C1 segment of cervical spinal cord (tissue), 14 donors: ENCODE data around the gene EIF2S3.
A peak's percentile ranks its signal among the peaks of the same experiment; 100 is the strongest.
"Not testable (repeated sequence)": the region's sequence is repeated elsewhere in the genome, so short reads cannot be mapped to it uniquely, and the experiment has no call there.

ENCODE experiments used
- DNase-seq, 14 donors: peaks; one replicate each; lab custom pipeline; 2025; lab: John Stamatoyannopoulos, UW

The EIF2S3 gene

DNA sequence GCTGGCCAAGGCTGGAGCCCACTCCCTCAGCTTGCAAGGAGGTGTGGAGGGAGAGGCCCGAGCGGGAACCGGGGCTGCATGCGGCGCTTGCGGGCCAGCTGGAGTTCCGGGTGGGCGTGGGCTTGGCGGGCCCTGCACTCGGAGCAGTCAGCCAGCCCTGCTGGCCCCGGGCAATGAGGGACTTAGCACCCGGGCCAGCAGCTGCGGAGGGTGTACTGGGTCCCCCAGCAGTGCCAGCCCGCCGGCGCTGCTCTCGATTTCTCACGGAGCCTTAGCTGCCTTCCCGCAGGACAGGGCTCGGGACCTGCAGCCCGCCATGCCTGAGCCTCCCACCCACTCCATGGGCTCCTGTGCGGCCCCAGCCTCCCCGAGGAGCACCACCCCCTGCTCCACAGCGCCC, 5.1 kb upstream of the EIF2S3 start:
- not testable (repeated sequence) for DNase-seq

DNA sequence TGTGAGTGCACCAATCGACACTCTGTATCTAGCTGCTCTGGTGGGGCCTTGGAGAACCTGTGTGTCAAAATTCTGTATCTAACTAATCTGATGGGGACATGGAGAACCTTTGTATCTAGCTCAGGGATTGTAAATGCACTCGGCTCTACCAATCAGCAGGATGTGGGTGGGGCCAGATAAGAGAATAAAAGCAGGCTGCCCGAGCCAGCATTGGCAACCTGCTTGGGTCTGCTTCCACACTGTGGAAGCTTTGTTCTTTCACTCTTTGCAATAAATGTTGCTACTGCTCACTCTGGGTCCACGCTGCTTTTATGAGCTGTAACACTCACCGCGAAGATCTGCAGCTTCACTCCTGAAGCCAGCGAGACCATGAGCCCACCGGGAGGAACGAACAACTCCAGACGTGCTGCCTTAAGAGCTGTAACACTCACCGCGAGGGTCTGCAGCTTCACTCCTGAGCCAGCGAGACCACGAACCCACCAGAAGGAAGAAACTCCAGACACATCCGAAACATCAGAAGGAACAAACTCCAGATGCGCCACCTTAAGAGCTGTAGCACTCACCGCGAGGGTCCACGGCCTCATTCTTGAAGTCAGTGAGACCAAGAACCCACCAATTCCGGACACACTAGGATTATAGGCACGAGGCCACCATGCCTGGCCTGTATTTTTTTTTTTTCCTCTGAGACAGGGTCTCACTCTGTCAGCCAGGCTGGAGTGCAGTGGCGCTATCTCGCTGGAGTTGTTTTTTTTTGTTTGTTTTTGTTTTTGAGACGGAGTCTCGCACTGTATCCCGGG, 4.0 kb upstream of the EIF2S3 start:
- DNase-seq = not testable (repeated sequence)

DNA sequence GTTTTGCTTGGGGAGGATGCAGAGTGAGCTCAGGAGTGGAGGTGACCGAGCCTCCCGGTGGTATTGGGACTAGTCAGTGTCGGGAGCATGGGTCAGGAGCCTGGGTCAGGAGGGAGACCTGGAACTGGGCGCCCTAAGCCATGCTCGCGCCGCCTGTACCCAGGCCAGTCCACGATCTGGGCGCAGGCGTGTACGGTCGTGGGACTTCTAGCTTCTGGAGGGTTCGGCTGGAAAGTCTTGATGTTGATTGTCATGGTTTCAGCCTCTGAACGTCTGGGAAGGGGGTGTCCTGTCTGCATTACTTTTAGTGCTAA, 244 bp downstream of the EIF2S3 start:
- no peak for DNase-seq

DNA sequence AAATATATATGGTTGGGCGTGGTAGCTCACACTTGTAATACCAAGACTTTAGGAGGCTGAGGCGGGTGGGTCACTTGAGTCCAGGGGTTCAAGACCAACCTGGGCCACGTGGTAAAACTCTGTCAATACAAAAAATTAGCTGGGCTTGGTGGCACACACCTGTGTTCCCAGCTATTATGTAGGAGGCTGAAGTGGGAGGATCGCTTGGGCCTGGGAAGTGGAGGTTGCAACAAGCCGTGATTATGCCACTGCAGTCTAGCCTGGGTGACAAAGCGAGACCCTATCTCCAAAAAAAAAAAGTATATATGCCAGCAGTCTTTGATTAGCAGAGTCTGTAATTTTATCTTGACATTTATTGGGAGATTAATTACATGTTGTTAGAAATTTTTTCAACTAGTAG, 8.7 kb downstream of the EIF2S3 start:
- DNase-seq = no peak

DNA sequence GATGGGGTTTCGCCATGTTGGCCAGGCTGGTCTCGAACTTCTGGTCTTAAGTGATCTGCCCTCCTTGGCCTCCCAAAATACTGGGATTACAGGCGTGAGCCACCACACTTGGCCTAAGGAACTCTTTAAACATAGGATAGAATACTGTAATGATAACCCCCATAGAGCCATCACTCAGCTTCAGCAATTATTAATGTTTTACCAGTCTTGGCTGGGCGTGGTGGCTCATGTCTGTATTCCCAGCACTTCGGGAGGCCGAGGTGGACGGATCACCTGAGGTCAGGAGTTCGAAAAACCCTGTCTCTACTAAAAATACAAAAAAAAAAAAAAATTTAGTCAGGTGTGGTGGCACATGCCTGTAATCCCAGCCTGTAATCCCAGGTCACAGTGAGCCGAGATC, 15.1 kb downstream of the EIF2S3 start:
- DNase-seq = no peak

DNA sequence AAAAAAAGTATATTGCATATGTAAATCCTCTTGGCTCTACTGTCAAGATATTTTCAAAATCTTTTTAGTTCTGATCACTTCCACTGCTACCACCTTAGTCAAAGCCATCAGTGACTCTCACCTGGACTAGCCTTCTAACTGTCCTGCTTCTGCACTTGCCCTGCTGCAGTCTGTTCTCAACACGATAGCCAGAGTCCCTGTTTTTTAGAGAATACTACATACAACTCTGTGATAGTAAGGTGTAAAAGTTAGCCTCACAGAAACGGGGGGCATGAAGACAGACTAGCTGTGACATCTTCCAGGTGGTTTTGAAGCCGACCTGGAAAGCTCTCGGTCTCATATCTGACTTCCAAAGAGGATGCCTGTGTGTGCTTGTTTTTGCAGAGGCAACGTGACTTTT, 24.7 kb downstream of the EIF2S3 start:
- DNase-seq = no peak

DNA sequence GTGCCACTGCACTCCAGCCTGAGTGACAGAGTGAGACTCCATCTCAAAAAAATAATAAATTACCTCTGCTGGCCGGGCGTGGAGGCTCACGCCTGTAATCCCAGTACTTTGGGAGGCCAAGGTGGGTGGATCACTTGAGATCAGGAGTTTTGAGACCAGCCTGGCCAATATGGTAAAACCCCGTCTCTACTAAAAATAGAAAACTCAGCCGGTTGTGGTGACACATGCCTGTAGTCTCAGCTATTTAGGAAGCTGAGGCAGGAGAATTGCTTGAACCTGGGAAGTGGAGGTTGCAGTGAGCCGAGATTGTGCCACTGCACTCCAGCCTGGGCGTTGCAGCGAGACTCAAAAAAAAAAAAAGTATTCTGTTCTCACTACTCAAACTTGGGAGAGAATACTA, 25.5 kb downstream of the EIF2S3 start:
- DNase-seq = not testable (repeated sequence)

DNA sequence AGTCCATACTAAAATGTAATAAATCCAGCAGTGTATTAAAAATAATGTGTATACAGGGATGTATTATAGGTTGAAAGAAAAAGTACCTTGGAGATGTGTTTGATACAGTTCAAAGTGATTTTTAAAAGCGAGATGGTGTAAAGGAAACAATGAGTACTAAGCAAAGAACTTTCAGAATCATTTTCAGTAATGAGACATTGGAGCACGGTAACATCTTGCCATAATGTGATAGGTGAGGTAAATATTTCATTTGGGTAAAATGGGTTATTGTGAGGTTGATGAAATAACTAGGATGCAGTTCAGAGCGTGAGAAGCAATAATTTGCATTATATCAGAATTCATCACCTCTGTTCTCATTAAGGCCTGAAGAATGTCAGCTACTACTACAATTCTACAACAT, 25.9 kb downstream of the EIF2S3 start:
- no peak for DNase-seq

DNA sequence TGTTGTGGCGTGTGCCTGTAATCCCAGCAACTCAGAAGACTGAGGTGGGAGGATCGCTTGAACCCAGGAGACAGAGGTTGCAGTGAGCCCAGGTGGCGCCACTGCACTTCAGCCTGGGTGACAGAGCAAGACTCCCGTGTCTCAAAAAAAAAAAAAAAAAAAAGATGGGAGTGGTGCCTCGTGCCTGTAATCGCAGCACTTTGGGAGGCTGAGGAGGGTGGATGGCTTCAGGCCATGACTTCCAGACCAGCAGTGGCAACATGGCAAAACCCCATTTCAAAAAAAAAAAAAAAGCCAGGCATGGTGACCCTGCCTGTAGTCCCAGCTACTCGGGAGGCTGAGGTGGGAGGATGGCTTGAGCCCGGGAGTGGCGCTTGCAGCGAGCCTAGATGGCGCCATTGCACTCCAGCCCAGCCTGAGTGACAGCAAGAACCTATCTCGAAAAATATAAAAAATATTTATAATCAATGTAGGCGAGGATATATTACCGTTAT, 27.0 kb downstream of the EIF2S3 start:
- peak in 5 of 14 donors; percentile 0 to 7 (median 2) for DNase-seq

DNA sequence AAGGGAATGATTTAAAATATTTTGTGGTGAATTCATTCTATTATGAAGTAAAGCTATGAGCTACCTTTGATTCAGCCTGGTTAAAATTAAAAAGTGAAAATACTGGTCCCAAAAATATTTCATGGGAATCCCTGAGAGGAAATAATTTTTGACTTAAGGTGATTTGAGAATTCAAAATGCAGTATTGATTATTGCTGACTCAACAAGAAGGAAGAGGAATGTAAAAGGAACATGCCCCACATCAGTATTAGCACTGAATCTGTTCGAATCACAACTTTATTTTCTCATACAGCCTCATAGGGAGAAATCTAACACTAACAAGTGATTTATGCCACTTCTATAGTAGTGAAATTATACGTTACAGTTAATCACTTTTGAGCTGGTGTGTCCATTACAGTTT, 27.7 kb downstream of the EIF2S3 start:
- no peak for DNase-seq

DNA sequence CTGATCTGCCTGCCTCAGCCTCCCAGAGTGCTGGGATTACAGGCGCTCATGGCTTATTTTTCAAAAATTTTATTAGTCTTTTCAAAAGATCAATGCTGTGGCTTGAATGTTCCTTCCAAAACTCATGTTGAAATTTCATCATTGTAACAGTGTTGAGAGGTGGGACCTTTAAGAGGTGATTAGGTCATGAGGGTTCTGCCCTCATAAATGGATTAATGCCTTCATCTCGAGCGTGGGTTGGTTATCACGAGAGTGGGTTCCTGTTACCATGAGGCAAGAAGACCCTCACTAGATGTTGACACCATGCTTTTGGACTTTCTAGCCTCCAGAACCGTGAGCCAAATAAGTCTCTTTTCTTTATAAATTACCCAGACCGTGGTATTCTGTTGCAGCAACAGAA, 30.3 kb downstream of the EIF2S3 start:
- no peak for DNase-seq

DNA sequence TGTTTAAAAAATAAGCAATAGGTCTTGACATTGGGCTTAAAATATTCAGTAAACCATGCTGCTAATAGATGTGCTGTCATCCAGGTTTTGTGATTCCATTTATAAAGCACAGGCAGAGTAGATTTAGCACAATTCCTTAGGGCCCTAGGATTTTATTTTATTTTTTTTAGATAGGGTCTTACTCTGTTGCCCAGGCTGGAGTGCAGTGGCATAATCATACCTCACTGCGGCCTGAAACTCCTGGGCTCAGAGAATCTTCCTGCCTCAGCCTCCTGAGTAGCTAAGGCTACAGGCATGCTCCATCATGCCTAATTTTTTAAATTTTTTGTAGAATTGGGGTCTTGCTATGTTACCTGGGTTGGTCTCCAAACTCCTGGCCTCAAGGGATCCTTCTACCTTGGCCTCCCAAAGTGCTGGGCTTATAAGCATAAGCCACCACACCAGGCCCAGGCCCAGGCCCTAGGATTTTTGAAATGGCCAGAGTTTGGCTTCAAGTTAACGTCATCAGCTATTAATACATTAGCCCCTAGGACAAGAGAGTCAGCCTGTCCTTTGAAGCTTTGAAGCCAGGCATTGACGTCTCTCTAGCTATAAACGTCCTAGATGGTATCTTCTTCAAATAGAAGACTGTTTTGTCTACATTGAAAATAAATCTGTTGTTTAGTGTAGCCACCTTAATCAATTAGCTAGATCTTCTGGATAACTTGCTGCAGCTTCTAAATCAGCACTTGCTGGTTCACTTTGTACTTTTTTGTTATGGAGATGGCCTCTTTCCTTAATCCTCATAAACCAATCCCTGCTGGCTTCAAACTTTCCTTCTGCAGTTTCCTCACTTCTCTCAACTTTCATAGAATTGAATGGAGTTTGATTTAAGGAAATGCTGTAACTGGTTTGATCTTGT, 35.8 kb downstream of the EIF2S3 start:
- DNase-seq = no peak

DNA sequence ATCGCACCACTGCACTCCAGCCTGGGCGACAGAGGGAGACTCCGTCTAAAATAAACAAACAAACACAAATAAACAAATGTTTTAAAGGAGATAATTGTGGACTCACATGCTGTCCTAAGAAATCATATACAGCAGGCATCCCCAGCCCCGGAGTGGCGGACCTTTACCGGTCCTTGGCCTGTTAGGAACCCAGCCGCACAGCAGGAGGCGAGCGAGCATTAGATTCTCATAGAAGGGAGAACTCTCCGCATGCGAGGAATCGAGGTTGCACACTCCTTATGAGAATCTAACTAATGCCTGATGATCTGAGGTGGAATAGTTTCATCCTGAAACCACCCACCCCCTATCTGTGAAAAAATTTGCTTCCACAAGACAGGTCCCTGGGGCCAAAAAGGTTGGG, 39.0 kb downstream of the EIF2S3 start:
- DNase-seq = no peak

DNA sequence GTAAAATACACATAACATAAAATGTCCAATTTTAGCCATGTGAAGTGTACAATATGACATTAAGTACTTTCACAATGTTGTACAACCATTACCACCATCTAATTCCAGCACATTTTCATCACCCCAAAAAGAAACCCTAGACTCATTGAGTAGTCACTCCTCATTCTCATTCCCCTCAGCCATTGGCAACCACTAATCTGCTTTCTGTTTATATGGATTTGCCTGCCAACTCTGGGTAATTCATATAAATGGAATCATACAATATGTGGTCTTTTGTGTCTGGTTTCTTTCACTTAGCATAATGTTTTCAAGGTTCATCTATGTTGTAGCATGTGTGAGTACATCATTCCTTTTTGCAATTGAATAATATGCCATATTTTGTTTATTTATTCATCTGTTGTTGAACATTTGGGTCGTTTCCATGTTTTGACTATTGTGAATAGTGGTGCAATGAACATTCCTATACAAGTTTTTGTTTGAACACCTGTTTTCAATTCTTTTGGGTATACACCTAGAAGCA, 43.0 kb downstream of the EIF2S3 start:
- no peak for DNase-seq

DNA sequence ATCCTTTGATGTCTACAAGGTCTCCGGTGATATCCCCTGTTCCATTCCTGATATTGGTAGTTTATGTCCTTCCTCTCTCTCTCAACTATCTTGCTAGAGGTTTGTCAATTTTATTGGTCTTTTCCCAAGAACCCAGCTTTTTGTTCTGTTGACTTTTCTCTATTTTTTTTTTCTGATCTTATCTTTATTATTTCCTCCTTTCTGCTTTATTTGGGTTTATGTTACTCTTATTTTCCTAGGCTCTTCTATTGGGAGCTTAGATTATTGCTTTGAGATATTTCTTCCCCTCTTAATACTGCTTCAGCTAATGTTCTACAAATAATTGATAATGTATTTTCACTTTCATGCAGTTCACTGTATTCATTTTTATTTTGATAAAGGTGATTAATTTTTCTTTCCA, 44.2 kb downstream of the EIF2S3 start:
- no peak for DNase-seq

DNA sequence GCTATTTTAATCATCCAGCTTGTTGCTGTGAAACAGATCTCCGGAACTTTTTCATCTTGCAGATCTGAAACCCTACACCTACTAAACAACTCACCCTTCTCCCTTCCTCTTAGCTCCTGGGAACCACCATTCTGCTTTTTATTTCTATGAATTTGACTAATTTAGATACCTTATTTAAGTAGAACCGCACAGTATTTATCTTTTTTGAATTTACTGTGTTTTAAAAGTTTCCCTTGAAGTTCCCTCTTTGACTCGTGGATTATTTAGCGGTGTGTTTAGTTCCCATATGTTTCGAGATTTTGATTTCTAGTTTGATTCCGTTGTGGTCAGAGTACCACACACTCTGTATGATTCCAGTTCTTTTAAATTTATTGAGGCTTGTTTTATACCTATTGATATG, 44.6 kb downstream of the EIF2S3 start:
- DNase-seq = no peak

DNA sequence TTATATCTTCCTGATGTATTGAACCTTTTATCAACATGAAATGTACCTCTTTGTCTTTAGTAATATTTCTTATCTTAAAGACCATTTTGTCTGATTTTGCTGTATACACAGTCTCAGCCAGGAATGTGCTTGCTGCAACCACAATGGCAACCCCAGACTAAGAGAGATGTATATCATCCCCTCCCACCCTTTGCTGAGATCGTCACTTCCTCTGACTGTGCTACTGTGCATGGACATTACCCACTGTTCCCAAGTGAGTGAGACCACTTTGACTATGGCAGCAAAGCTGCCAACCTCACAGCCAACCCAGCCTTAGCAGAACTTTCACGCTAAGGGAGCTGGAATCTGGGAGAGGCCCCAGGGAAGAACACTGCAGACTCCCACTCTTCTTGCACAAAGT, 46.0 kb downstream of the EIF2S3 start:
- DNase-seq = no peak

DNA sequence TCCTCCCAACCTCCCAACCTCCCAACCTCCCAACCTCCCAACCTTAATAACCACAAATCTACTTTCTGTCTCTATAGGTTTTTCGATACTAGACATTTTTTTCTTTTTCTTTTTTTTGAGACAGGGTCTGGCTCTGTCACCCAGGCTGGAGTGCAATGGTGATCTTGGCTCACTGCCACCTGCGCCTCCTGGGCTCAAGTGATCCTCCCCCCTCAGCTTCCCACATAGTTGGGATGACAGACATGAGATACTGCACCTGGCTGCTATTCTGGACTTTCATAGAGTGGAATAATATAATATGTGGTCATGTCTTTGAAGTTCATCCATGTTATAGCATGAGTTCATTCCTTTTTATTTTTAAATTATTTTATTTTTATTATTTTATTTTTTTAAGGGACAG, 55.3 kb downstream of the EIF2S3 start:
- DNase-seq = no peak

DNA sequence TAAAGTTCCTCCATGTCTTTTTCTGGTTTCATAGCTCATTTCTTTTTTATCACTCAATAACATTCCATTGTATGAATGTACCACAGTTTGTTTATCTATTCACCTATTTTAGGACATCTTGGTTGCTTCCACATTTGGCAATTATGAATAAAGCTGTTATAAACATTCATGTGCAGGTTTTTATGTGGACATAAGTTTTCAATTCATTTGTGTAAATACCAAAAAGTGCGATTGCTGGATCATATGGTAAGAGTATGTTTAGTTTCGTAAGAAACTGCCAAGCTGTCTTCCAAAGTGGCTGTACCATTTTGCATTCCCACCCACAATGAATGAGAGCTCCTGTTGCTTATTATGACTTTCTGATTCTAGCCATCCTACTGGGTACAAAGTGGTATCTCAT, 58.4 kb downstream of the EIF2S3 start:
- DNase-seq = no peak

DNA sequence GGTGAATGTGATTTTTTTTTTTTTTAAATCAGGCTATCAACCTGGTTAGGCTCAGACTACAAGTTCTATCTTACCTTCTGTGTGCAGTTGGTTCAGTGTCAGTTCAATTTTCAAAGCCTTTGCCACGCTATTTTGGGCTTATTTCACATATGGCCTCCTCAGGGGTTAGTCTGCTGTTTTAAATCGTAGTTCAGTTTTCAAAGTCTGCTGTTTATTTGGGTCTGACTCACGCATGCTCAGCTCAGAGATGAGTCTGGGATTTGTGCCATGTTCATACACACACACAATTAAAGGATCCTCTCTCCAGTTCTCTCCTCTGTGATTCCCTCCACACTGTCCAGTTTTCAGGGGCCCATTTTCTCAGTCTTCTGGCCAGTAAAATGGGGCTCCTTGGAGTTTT, 62.5 kb downstream of the EIF2S3 start:
- DNase-seq = peak in 12 of 14 donors; percentile 1 to 84 (median 9)

DNA sequence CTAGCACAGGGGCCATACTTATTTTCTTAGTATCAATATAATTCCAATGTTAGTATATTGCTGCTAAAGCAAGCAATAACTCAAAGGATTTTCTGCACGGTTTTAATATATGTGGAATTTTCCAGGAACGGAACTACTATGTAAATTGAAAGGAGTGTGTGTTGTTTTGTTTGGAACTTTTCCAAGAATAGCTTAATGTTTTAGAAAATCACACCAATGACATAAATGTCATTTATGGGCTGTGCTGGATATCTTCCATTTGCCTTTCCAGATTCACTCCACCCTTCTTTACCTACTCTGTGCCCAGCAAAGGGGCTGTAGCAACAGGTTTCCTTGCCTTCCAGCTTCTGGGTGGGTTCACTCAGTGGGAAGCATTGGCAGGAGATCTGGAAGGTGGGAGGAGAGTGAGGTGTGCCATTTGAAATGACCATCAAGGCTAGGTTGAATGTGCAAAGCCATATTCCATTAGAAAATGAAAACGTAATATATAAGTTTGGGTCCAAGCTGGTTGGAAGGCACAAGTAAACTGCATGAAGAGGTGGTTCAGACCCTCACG, 69.6 kb downstream of the EIF2S3 start:
- no peak for DNase-seq

DNA sequence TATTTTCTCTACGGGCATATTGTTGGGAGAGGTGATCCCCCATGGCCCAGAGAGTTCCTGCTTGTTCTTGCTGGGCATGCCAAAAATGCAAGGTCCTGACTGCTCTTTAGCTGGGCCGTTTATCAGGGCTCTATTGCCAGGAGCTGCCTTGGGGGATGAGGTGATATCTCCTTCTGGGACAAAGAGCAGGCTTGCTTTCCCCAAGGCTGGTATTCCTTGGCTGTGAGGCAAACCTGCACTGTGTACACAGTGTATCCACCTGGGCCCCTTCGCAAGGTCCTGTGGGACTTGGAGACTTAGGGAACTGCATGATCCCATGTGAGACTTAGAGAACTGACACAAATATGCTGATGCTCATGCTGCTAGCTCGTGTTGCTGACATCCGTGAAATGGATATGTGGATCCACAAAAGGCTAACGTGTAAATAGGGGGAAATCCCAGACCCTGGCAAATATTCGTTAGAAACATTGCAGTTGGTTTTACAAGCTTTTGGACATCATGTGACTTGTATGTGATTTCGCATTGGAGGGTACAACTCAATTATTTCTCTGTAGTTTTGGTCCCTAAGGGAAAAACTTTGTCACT, 70.4 kb downstream of the EIF2S3 start:
- DNase-seq = no peak
